Epithelial cell of proximal tubule (primary cell): ENCODE data around the gene ERP29. TPM values are rescaled to one million over a fixed set of nuclear protein-coding genes. Genes with fewer than 3 reads are reported as not detected.

Experiments used
- DNase-seq: peaks from one replicate; pipeline ENCODE4 v3.0.0-alpha.2; 2011; ENCODE audit warnings: low read depth
- H3K4me3 ChIP-seq: 2 replicates; pipeline ENCODE4 v1.5.1; 2011; ENCODE audit warnings: low read depth, mild to moderate bottlenecking, low read length
- CTCF ChIP-seq: conservative IDR thresholded peaks from 2 replicates; pipeline ENCODE4 v1.5.1; 2012; ENCODE audit warnings: low read depth, mild to moderate bottlenecking, low read length
- total RNA-seq: library from RNA; depleted of rRNA; stranded (reverse); fragments of >200 nt; gene quantifications from 2 replicates; pipeline ENCODE4 v1.2.3, GENCODE V29; 2015

ERP29 gene
- total RNA-seq, 1 donor from 2014 or later = 67.0 TPM

- DNase-seq = no peak
- TF ChIP-seq CTCF = no peak
- H3K4me3 ChIP-seq = no peak overlapping the region
These were observed 34.7 kb upstream of the ERP29 start for GRCh38 chr12:111978545-111978944.

GRCh38 chr12:111980598-111980997 lies 32.6 kb upstream of the ERP29 start:
- no peak for TF ChIP-seq CTCF
- no peak for DNase-seq
- H3K4me3 ChIP-seq = no peak overlapping the region

GRCh38 chr12:111981987-111982386 lies 31.2 kb upstream of the ERP29 start:
- no peak for DNase-seq
- no peak for TF ChIP-seq CTCF
- no peak overlapping the region for H3K4me3 ChIP-seq

- DNase-seq = no peak
- no peak for TF ChIP-seq CTCF
- H3K4me3 ChIP-seq = no peak overlapping the region
These were observed 28.4 kb upstream of the ERP29 start for GRCh38 chr12:111984820-111985219.

GRCh38 chr12:111991535-111991934 lies 21.7 kb upstream of the ERP29 start:
- no peak overlapping the region for H3K4me3 ChIP-seq
- no peak for TF ChIP-seq CTCF
- no peak for DNase-seq

GRCh38 chr12:111991946-111992345 lies 21.3 kb upstream of the ERP29 start:
- no peak for DNase-seq
- H3K4me3 ChIP-seq = no peak overlapping the region
- no peak for TF ChIP-seq CTCF

GRCh38 chr12:111992464-111992863 lies 20.8 kb upstream of the ERP29 start:
- DNase-seq = no peak
- TF ChIP-seq CTCF = no peak
- H3K4me3 ChIP-seq = no peak overlapping the region
